Neutrophil (primary cell): Measurements from ENCODE around the gene OBSL1.

Experiments used
- H3K27ac ChIP-seq: fragments of 200-600 bp; sonication (generic); 2 replicates; pipeline ENCODE4 v1.5.1; 2016; ENCODE audit warnings: mild to moderate bottlenecking, moderate library complexity
- H3K27me3 ChIP-seq: fragments of 200-600 bp; sonication (generic); 2 replicates; pipeline ENCODE4 v1.6.0; 2016; ENCODE audit warnings: mild to moderate bottlenecking
- H3K36me3 ChIP-seq: fragments of 200-600 bp; sonication (generic); 2 replicates; pipeline ENCODE4 v1.5.1; 2017
- H3K4me1 ChIP-seq, 2 experiments: fragments of 200-600 bp in 1 of 2; sonication (generic) in 1 of 2; 1 replicate in 1 of 2; 2 replicates in 1 of 2; pipeline versions ENCODE4 v1.5.1 to v1.6.1; 2013 to 2016; ENCODE audit warnings: low read depth in 1 of 2, low read length in 1 of 2, mild to moderate bottlenecking in 1 of 2, moderate library complexity in 1 of 2; ENCODE audit not compliant: control insufficient read depth in 1 of 2, insufficient read depth in 1 of 2
- H3K4me3 ChIP-seq, 2 experiments: fragments of 200-600 bp in 1 of 2; sonication (generic) in 1 of 2; 1 replicate in 1 of 2; 2 replicates in 1 of 2; pipeline ENCODE4 v1.5.1; 2013 to 2016; ENCODE audit warnings: low read depth in 1 of 2, low read length in 1 of 2, mild to moderate bottlenecking in 1 of 2, moderate library complexity in 1 of 2
- H3K9me3 ChIP-seq: fragments of 200-600 bp; sonication (generic); 2 replicates; pipeline ENCODE4 v1.5.1; 2016
- TF ChIP-seq, protein P1 (sequence below): fragments of 200-600 bp; sonication (generic); IDR thresholded peaks from 2 replicates; pipeline ENCODE4 v1.5.1; 2016; ENCODE audit warnings: antibody characterized with exemption

OBSL1 gene

DNA sequence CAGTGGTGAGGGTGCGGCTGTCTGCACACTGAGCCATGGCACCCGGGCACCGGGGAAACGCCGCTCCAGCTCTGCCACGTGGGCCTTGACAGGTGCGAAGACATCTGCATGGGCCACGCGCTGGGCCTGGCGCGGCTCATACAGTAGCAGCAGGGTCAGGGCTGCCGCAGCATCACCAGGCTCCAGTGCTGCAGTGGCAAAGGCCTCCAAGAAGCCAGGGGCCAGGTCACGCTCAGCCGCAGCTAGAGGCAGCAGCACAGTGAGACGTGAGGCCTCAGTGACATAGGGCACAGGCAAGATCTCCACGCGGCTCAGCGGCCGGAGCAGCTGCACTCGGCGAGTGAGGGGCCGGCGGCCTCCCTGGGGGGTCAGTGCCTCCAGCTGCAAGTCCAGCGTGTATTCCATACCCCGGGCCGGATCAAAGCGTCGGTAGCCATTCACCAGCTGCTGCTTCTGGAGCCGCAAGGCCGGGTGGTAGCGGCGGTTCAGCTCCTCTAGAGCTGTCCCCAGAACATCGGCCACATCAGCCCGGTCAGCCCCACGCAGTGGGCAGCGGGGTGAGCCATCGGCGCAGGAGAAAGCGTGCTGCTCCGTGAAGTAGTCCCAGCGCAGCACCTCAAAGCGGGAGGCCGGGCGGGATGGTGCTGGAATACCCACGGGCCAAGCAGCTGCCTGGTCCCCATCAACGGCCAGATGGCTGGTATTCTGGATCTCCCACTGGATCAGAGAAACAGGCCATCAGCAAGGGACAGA, 31.2 kb downstream of the OBSL1 start:
- H3K27me3 ChIP-seq: peaks cover 77% of the 10 kb centered on the region
- H3K4me3 ChIP-seq: no peak overlapping the region
- no peaks in the 10 kb centered on the region for H3K9me3 ChIP-seq
- H3K27ac ChIP-seq: no peak overlapping the region
- no peaks in the 10 kb centered on the region for H3K36me3 ChIP-seq
- TF ChIP-seq, protein P1, sequence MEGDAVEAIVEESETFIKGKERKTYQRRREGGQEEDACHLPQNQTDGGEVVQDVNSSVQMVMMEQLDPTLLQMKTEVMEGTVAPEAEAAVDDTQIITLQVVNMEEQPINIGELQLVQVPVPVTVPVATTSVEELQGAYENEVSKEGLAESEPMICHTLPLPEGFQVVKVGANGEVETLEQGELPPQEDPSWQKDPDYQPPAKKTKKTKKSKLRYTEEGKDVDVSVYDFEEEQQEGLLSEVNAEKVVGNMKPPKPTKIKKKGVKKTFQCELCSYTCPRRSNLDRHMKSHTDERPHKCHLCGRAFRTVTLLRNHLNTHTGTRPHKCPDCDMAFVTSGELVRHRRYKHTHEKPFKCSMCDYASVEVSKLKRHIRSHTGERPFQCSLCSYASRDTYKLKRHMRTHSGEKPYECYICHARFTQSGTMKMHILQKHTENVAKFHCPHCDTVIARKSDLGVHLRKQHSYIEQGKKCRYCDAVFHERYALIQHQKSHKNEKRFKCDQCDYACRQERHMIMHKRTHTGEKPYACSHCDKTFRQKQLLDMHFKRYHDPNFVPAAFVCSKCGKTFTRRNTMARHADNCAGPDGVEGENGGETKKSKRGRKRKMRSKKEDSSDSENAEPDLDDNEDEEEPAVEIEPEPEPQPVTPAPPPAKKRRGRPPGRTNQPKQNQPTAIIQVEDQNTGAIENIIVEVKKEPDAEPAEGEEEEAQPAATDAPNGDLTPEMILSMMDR: no peak
- H3K4me1 ChIP-seq: peaks cover 15 to 23% of the 10 kb centered on the region in 2 experiments

DNA sequence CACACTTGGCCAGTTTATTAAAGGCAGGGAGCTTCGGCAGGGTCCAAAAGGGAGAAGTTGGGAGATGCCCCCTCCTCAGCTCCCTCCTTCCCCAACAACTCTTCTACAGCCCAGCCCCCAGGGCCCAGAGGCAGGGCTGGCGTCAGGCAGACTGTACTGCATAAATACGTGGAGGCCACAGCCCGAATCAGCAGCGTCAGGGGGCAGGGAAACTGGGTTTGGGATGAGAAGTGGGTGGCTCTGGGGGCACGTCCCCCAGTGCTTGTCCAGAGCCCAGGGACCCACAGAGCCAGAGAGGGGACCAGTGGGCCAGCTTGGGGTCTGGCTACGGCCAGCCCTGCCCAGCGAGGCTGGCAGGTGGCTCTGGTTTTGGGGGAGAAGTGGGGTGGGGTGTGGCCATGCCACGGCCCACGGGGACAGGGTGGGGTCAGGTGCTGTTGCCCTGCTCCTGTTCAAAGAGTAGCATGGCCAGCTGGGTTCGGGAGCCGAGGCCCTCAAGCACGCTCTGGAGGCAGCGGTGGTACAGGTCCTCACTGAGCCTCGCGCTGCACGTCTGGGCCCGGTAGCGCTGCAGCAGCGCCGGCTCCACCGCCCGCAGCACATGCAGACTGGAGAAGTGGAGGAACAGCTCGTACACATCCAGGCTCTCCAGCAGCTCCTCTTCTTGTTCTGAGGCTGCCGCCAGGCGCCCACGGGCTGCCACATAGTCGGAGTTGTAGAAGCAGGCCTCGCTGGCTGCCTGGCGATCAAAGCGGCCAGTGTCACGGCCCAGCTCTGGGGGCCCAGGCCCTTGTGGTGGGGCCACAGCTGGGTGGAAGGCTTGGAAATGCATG, 32.2 kb downstream of the OBSL1 start:
- H3K4me3 ChIP-seq: no peak overlapping the region
- H3K9me3 ChIP-seq: no peaks in the 10 kb centered on the region
- peaks cover 13 to 22% of the 10 kb centered on the region in 2 experiments for H3K4me1 ChIP-seq
- no peak overlapping the region for H3K27ac ChIP-seq
- TF ChIP-seq, protein P1: no peak
- H3K27me3 ChIP-seq: peaks cover 73% of the 10 kb centered on the region
- H3K36me3 ChIP-seq: no peaks in the 10 kb centered on the region

DNA sequence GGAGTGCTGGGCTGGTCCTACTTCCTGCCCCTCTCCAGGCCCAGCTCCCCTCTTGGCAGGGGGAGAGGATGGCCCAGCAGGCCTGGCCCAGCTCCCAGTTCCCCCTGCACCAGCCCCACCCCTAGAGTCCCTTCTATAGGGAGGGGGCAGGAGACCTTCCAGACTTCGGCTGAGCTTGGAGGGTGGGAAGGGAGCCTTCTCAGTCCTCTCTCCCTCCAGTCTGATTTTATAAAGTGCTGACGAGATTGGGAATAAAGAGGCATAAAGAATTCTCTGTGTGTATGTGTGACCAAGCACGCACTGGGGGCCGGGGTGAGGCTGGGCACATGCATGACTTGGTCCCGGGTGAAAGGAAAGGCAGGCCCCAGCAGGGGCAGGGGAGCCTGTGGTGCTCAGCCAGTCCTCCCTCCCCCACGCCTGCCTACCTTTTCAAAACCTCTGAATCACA, 32.8 kb downstream of the OBSL1 start:
- TF ChIP-seq, protein P1: no peak
- Histone ChIP-seq H3K9me3 (no peaks in the 10 kb centered on the region), H3K36me3 (no peaks in the 10 kb centered on the region), H3K4me1 (peaks cover 8 to 16% of the 10 kb centered on the region in 2 experiments), H3K27ac (no peak overlapping the region), H3K27me3 (peaks cover 70% of the 10 kb centered on the region), H3K4me3 (no peak overlapping the region)

DNA sequence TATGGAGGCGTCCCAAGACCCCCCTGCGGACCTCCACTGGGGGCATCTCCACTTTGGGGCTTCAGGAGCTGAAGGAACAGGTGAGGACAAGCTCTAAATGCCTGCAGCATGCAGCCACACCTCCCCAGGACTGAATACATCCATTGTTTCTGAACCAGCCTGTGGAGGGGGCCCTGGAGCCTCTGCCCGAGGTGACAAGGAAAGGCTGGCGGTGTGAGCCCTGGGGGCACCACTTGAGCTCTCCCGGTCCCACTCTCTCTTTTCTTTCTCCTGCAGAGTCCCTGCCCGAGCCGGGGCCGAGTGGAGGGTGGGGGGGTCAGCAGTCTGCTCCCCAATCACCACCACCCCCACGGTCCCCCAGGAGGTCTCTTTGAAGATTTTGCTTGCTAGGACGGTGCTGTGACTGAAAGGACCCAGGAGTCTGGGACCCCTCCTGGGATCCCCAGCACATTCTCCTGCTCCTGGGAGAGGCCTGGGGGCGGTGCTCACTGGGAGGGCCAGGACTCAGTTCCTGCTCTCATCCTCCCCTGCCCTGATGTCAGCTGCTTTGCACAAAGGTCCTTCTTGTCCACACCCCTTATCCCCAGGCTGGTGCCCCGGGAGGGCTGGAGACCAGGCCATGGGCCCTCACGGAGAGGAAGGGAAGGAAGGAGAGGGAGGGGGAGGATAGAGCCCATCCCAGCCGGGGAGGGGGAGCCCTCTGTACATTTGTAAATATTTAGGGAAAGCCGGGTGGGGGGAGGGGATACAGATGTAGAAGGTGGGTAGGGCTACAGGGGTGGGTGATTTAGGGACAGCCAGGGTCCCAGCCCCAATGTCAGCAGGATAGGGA, 33.5 kb downstream of the OBSL1 start:
- TF ChIP-seq, protein P1: no peak
- Histone ChIP-seq H3K9me3 (no peaks in the 10 kb centered on the region), H3K27me3 (peaks cover 68% of the 10 kb centered on the region), H3K27ac (no peak overlapping the region), H3K4me1 (peaks cover 4 to 9% of the 10 kb centered on the region in 2 experiments), H3K36me3 (no peaks in the 10 kb centered on the region), H3K4me3 (no peak overlapping the region)

DNA sequence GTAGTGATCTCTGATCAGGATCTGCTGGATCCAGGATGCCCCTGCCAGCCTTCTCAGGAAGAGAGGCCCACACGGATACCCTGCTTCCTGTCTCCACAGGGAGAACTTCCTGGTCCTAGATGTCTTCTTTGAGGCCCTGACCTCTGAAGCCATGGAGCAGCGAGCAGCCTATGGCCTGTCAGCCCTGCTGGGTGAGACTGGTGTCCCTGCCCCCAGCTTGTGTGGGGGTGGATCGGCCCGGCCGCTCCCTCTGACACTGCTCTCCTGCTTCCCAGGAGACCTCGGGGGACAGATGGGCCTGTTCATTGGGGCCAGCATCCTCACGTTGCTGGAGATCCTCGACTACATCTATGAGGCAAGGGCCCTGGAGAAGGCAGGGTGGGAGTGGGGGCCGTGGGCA, 34.4 kb downstream of the OBSL1 start:
- Histone ChIP-seq H3K9me3 (no peaks in the 10 kb centered on the region), H3K4me1 (peaks cover 0 to 7% of the 10 kb centered on the region in 2 experiments), H3K27me3 (peaks cover 68% of the 10 kb centered on the region), H3K4me3 (no peak overlapping the region), H3K27ac (no peak overlapping the region), H3K36me3 (no peaks in the 10 kb centered on the region)
- TF ChIP-seq, protein P1: no peak
